GM12891 (cell line): ENCODE measurements around the gene KPNA2.
"Not testable (repeated sequence)": the region's sequence is repeated elsewhere in the genome, so short reads cannot be mapped to it uniquely, and the experiment has no call there.

Experiments used
- DNase-seq: peaks from one replicate; pipeline ENCODE4 v3.0.0; 2011; ENCODE audit warnings: low spot score; ENCODE audit not compliant: insufficient read length
- FAIRE-seq: peaks from 2 replicates; lab custom pipeline; 2011; peaks lifted over from hg19 to GRCh38; lab: Jason Lieb, UNC
- PAX5 ChIP-seq: IDR thresholded peaks from 2 replicates; pipeline ENCODE4 v1.6.1; 2011; ENCODE audit warnings: low read length, moderate library complexity, mild to moderate bottlenecking; ENCODE audit not compliant: insufficient read depth, severe bottlenecking
- POLR2A ChIP-seq: IDR thresholded peaks from 2 replicates; pipeline ENCODE4 v1.6.1; 2011; ENCODE audit warnings: low read depth, low read length, control low read depth
- POLR2AphosphoS5 ChIP-seq: IDR thresholded peaks from 2 replicates; pipeline ENCODE4 v1.6.1; 2011; ENCODE audit warnings: low read depth, low read length, control low read depth
- POU2F2 ChIP-seq: IDR thresholded peaks from 2 replicates; pipeline ENCODE4 v1.6.1; 2011; ENCODE audit warnings: low read depth, mild to moderate bottlenecking, control low read depth, low read length, moderate library complexity
- SPI1 ChIP-seq: IDR thresholded peaks from 2 replicates; pipeline ENCODE4 v1.6.1; 2011; ENCODE audit warnings: low read depth, low read length, control low read depth
- TAF1 ChIP-seq: IDR thresholded peaks from 2 replicates; pipeline ENCODE4 v1.6.1; 2011; ENCODE audit warnings: low read depth, low read length, control low read depth

KPNA2 gene

GRCh38 chr17:68019336-68019674, 16.2 kb upstream of the KPNA2 start:
- TF ChIP-seq POLR2A, result no peak
- no peak for TF ChIP-seq PAX5
- no peak for TF ChIP-seq POLR2AphosphoS5
- TF ChIP-seq TAF1, result no peak
- no peak for TF ChIP-seq SPI1
- TF ChIP-seq POU2F2, result no peak
- FAIRE-seq, result no peak
- DNase-seq, result no peak

DNA sequence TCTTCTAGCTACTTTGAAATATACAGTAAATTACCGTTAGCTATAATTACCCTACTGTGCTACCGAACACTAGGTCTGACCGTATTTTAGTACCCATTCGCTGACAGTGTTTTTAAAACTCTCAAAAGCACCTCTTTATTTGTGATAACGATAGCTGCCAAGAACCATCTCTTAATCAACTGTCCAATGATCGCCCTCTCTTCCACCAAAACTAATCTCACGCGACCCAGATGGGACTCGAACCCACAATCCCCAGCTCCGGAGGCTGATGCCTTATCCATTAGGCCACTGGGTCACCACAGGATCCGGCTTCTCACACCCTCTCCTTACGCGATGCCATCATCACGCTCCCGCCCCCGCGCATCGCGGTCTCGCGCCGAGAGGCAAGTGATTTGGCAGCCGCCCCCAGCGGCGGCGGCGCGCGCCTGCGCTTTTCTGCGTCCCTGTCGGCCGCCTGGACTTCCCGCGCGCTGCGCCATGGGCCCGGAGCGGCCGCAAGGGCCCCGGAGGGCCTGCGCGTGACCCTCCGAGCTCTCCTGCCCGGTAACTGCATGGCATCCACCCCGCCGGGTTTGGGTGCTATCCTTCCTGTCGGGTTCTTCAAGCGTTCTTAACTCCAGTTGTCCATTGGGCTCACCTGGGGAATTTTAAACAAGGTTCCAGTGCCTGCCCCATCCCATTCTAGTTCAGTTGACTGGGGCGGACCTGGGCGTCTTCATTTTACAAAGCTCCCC, 15.7 kb upstream of the KPNA2 start:
- TF ChIP-seq PAX5 (peak; percentile 36), SPI1 (no peak), POU2F2 (peak; percentile 77; the same call in 1 of the 2 replicates), POLR2AphosphoS5 (peak; percentile 70), TAF1 (peak; percentile 59; the same call in 1 of the 2 replicates), POLR2A (peak; percentile 83)
- DNase-seq (peak; percentile 94), FAIRE-seq (peak; percentile 98)

GRCh38 chr17:68020409-68020756, 15.2 kb upstream of the KPNA2 start:
- TF ChIP-seq PAX5, result no peak
- no peak for TF ChIP-seq POLR2A
- no peak for TF ChIP-seq POU2F2
- TF ChIP-seq SPI1, result no peak
- TF ChIP-seq POLR2AphosphoS5, result no peak
- no peak for TF ChIP-seq TAF1

GRCh38 chr17:68020791-68021190, 14.7 kb upstream of the KPNA2 start:
- FAIRE-seq, DNase-seq: not testable (repeated sequence)

More at GRCh38 chr17:68020409-68020756, 15.2 kb upstream of the KPNA2 start:
- DNase-seq (no peak), FAIRE-seq (no peak)

GRCh38 chr17:68021963-68022362, 13.6 kb upstream of the KPNA2 start:
- DNase-seq (no peak), FAIRE-seq (no peak)
- TF ChIP-seq TAF1 (no peak), POLR2AphosphoS5 (no peak), PAX5 (no peak), SPI1 (no peak), POLR2A (no peak), POU2F2 (no peak)

GRCh38 chr17:68022547-68022946, 13.0 kb upstream of the KPNA2 start:
- not testable (repeated sequence) for DNase-seq, FAIRE-seq

GRCh38 chr17:68029512-68030215, 5.9 kb upstream of the KPNA2 start:
- DNase-seq, result no peak
- no peak for FAIRE-seq
- TF ChIP-seq PAX5, result no peak
- no peak for TF ChIP-seq TAF1
- TF ChIP-seq SPI1, result no peak
- TF ChIP-seq POU2F2, result no peak
- TF ChIP-seq POLR2AphosphoS5, result no peak
- TF ChIP-seq POLR2A, result no peak

GRCh38 chr17:68033636-68034451, 1.7 kb upstream of the KPNA2 start:
- TF ChIP-seq TAF1 (no peak), POLR2AphosphoS5 (no peak), PAX5 (no peak), POU2F2 (no peak), SPI1 (no peak), POLR2A (no peak)
- no peak for DNase-seq
- FAIRE-seq, result no peak

DNA sequence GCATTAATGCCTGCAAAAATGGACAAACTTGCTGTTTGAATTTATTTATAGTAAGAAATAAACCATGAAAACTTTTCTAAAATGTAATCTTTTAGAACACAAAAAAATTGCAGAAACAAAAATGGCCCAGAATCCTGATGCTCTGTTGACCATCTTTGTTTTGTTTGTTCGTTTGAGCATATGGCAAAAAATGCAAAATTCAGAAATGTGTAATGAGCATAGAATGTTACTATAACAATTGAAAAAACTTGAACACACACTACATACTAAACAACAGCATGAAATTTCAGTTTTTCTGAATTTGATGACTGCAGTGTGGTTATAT, 1.1 kb upstream of the KPNA2 start:
- DNase-seq (no peak), FAIRE-seq (no peak)
- no peak for TF ChIP-seq POU2F2
- TF ChIP-seq TAF1, result no peak
- TF ChIP-seq POLR2AphosphoS5, result no peak
- TF ChIP-seq PAX5, result no peak
- TF ChIP-seq SPI1, result no peak
- TF ChIP-seq POLR2A, result no peak

- DNase-seq (no peak), FAIRE-seq (peak; percentile 31)
- TF ChIP-seq POU2F2 (no peak), PAX5 (no peak), POLR2AphosphoS5 (no peak), SPI1 (no peak), TAF1 (no peak), POLR2A (no peak)
These were observed 408 bp upstream of the KPNA2 start for GRCh38 chr17:68035131-68035522.
